HG02970 (cell line): ENCODE results near the gene SYNJ2.

Source experiments
- ATAC-seq: cut with Tn5 transposase; IDR thresholded peaks from one replicate; pipeline ENCODE4 v1.9.1; 2021; ENCODE audit warnings: mild to moderate bottlenecking, moderate library complexity, moderate number of reproducible peaks; ENCODE audit not compliant: unreplicated experiment, low FRiP score

SYNJ2 gene

DNA sequence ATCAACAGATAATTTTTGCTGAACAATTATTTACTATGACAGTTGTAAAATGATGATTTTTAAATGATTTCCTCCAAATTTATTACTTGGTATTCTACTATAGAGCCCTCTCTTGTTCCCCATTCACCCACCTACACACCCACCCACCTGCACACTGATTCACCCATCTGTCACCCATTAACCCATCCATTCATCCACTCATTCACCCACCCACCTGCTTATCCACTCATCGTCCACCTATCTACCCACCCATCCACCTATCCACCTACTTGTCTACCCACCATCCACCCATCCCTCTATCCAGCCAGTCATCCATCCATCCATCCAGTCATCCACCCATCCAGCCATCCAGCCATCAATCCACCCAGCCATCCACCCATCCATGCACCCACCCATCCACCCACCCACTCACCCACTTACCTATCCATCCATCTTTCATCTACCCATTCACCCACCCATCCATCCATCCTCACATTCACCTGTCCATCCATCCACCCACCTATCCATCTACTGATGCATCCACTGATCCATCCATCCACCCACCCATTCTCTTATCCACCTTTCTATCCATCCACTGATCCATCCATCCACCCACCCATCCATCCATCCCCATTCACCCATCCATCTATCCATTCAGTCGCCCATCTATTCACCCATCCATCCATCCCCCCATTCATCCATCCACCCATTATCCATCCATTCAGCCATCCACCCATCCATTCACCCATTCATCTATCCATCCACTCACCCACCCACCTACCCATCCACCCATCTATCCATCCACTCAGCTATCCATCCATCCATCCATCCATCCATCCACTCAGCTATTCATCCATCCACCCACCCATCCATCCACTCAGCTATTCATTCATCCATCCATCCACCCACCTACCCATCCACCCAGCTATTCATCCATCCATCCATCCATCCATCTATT is 72.0 kb downstream of the SYNJ2 start:
- ATAC-seq: no peak

- ATAC-seq: no peak
These were observed 74.7 kb downstream of the SYNJ2 start for GRCh38 chr6:158056355-158056754.

GRCh38 chr6:158056804-158057203 is 75.1 kb downstream of the SYNJ2 start:
- ATAC-seq: no peak

DNA sequence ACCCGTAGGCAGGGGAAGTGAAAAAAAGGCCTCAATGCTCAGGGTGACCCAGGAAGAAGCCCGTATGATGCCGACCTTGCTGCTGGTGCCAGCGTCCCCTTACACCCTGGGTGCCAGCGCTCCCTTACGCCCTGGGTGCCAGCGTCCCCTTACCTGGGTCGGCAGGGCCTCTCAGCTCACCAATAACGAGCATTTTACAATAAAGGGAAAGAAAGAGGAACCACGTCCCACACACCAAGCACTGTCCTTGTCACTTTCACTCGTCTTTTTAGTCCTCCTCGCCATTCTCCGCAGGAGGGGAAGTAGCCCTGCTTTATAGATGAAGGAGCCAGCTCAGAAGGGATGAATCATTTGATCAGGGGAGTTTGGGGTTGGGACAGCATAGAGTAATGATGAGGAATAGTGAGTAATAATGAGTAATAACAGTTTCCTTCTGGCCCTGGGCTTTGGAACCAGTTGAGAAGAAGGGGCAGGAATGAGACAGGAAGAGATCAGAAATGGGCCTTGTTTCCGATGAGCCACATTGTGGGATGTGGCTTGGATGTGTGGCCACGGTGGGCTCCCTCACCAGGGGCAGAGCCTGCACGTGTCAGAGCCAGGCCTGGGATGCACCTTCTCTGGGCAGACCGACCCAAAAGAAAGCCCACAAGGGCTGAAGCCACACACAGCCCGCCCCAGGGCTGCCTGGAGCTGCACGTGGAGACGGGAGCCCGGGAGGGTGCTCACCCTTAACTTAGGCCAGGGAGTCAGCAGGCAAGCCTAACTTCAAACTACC is 75.7 kb downstream of the SYNJ2 start:
- no peak for ATAC-seq

- no peak for ATAC-seq
These were observed 76.5 kb downstream of the SYNJ2 start for GRCh38 chr6:158058171-158058651.

DNA sequence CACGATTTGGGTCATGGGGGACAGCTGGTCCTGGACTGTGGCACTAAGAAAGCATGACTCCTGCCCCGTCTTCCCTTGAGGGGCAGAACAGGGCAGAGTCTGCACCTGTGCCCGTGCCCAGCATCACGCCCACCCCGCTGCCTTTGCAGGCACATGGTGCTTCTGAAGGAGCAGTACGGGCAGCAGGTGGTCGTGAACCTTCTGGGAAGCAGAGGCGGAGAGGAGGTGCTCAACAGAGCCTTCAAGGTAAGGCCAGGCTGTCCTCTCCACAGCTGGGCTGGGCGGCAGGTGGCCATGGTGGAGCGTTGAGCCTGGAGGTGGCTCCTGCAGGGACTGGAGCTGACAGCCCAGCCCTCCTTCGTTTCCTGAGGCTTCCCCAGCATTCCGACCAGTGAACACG is 77.4 kb downstream of the SYNJ2 start:
- no peak for ATAC-seq

GRCh38 chr6:158060455-158061360 is 79.0 kb downstream of the SYNJ2 start:
- no peak for ATAC-seq

DNA sequence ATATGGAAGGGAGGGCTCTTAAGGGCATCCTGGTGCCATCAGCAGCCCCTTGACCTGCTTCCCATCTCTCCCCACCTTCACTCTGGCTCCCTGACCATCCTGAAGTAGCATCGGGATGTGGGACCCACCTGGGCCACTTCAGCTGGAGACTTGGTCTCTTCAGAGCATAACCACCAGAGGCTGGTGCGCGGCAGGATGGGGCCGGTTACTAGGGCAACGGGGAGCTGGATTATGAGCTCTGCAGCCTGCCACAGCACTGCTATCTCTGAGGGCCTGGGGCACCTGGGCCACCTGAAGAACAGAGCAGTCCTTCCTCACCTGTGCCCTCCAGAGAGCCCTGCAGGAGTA is 79.7 kb downstream of the SYNJ2 start:
- no peak for ATAC-seq

GRCh38 chr6:158061709-158062461 is 80.2 kb downstream of the SYNJ2 start:
- no peak for ATAC-seq

GRCh38 chr6:158063736-158064135 is 82.1 kb downstream of the SYNJ2 start:
- no peak for ATAC-seq

- no peak for ATAC-seq
These were observed 83.1 kb downstream of the SYNJ2 start for GRCh38 chr6:158064725-158065251.

GRCh38 chr6:158066136-158066781 is 84.6 kb downstream of the SYNJ2 start:
- ATAC-seq: no peak

DNA sequence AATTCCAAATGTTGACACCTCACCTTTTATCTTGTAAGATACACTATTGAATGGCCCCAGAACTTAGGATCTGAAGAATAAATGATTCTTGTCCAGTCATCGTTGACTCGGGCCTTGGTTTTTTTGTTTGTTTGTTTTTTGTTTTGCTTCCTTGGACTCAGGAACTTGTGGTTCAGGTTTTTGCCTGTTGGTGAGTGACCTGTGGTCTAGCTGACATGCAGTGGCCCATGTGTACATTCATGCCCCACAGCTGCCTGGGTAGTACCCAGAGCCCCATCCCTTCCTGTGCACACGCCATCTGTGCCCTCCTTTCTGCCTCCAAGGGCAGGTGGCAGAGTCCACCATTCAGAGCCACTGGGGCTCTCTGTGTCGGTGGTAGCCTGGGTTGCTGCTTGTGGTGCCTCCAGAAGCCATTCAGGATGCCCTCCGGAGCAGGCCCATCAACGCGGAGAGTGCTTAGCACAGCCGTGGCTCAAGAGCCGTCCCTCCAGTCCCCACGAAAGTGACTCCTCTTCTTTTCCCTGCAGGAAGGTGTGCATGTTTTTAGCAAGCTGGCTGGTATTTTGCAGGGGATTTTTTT is 85.9 kb downstream of the SYNJ2 start:
- no peak for ATAC-seq

- ATAC-seq: no peak
These were observed 86.7 kb downstream of the SYNJ2 start for GRCh38 chr6:158068156-158068892.

- ATAC-seq: no peak
These were observed 87.5 kb downstream of the SYNJ2 start for GRCh38 chr6:158068893-158069799.

DNA sequence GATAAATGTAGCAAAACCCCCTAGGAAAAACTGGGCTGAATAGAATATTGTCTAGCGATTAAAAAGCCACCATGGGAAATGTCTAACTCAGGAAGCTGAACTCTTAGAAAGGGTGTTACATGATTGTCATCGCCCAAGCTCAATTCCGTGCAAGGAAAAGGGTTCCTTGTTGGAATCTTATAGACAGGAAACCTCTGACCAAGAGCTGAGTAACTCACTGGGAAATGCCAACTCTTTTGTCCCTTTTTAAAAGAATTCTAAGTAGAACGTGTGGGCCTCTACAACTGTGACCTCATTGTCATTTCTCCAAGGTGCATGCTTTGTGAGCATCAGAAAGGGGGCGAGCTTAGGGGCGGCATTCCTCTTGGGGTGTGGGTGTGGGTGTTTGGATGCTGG is 88.1 kb downstream of the SYNJ2 start:
- no peak for ATAC-seq

DNA sequence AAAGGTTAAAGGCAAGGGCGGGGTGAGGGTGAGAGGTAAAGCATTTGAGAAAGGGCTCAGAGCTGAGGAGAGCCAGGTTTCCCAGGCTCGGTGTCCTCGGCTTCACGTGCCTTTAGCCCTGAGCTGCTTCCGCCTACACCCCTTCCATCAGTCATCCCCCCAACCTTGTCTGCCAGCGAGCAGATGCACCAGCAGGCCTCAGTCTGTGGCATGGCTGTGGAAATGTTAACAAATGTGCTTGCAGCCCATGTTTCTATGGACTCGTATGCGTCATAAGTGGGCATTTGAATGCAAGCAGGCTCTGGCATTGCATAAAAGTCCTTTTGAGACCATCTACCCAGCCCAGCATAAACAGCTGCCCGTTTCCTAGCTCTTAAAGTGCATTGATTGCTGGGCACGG is 88.8 kb downstream of the SYNJ2 start:
- no peak for ATAC-seq
